ENCODE measurements around the gene PARS2.

PARS2 gene

GRCh38 chr1:54764133-54764921 lies at the start of gene PARS2:
Gene PARS2 (minus strand): TSS chr1:54764523. CDS start chr1:54759161, 5,362 bp downstream.
- peak; percentile 100 for DNase-seq (ENCODE audit: extremely low spot score)
- POLR2A ChIA-PET: interaction anchor here (1.1 to 1.2 kb wide), 2 partner anchors 31 to 47 kb away, joined by 3 read pairs; no protein-coding TSS in a partner anchor
- CTCF ChIA-PET: no interaction called here
- TF ChIP-seq FOXK2 (IDR thresholded peaks at IDR 0.05) (no peak), TARDBP (IDR thresholded peaks at IDR 0.05) (no peak), L3MBTL2 (conservative IDR thresholded peaks at IDR 0.05) (peak; percentile 87), BHLHE40 (IDR thresholded peaks at IDR 0.05; ENCODE audit: borderline replicate concordance) (no peak), ZNF384 (IDR thresholded peaks at IDR 0.05) (no peak), PKNOX1 (IDR thresholded peaks at IDR 0.05) (peak; percentile 69), SP1 (IDR thresholded peaks at IDR 0.05) (no peak), FOXM1 (IDR thresholded peaks at IDR 0.05; ENCODE audit: borderline replicate concordance) (no peak), LEF1 (IDR thresholded peaks at IDR 0.05; ENCODE audit: borderline replicate concordance) (no peak), ARNT (IDR thresholded peaks at IDR 0.05) (no peak), HDGF (IDR thresholded peaks at IDR 0.05; ENCODE audit: borderline replicate concordance) (peak; percentile 99), ELF4 (IDR thresholded peaks at IDR 0.05) (peak; percentile 68; the same call in 1 of the 2 replicates), FOXA1 (IDR thresholded peaks at IDR 0.05) (no peak), NFRKB (IDR thresholded peaks at IDR 0.05) (no peak), CTBP1 (IDR thresholded peaks at IDR 0.05; ENCODE audit: borderline replicate concordance) (no peak), SUZ12 (IDR thresholded peaks at IDR 0.05) (no peak)

GRCh38 chr1:54814126-54814498 lies 49.8 kb upstream of the PARS2 start:
- DNase-seq (ENCODE audit: extremely low spot score): no peak
- POLR2A ChIA-PET: no interaction called here
- CTCF ChIA-PET: interaction anchor here (1.0 kb wide), 1 partner anchor 693 kb away, joined by 4 read pairs; no protein-coding TSS in a partner anchor
- no peak for TF ChIP-seq ZNF384 (IDR thresholded peaks at IDR 0.05)
- TF ChIP-seq NFRKB (IDR thresholded peaks at IDR 0.05): no peak
- TF ChIP-seq BHLHE40 (IDR thresholded peaks at IDR 0.05; ENCODE audit: borderline replicate concordance): no peak
- no peak for TF ChIP-seq L3MBTL2 (conservative IDR thresholded peaks at IDR 0.05)
- TF ChIP-seq LEF1 (IDR thresholded peaks at IDR 0.05; ENCODE audit: borderline replicate concordance): no peak
- TF ChIP-seq SP1 (IDR thresholded peaks at IDR 0.05): no peak
- TF ChIP-seq HDGF (IDR thresholded peaks at IDR 0.05; ENCODE audit: borderline replicate concordance): no peak
- no peak for TF ChIP-seq FOXA1 (IDR thresholded peaks at IDR 0.05)
- no peak for TF ChIP-seq ELF4 (IDR thresholded peaks at IDR 0.05)
- no peak for TF ChIP-seq TARDBP (IDR thresholded peaks at IDR 0.05)
- TF ChIP-seq FOXK2 (IDR thresholded peaks at IDR 0.05): no peak
- no peak for TF ChIP-seq FOXM1 (IDR thresholded peaks at IDR 0.05; ENCODE audit: borderline replicate concordance)
- TF ChIP-seq ARNT (IDR thresholded peaks at IDR 0.05): no peak
- no peak for TF ChIP-seq SUZ12 (IDR thresholded peaks at IDR 0.05)
- no peak for TF ChIP-seq PKNOX1 (IDR thresholded peaks at IDR 0.05)
- no peak for TF ChIP-seq CTBP1 (IDR thresholded peaks at IDR 0.05; ENCODE audit: borderline replicate concordance)

GRCh38 chr1:54813485-54814125 lies 49.3 kb upstream of the PARS2 start:
- DNase-seq (ENCODE audit: extremely low spot score): no peak
- no peak for TF ChIP-seq HDGF (IDR thresholded peaks at IDR 0.05; ENCODE audit: borderline replicate concordance)
- no peak for TF ChIP-seq PKNOX1 (IDR thresholded peaks at IDR 0.05)
- no peak for TF ChIP-seq FOXA1 (IDR thresholded peaks at IDR 0.05)
- TF ChIP-seq CTBP1 (IDR thresholded peaks at IDR 0.05; ENCODE audit: borderline replicate concordance): no peak
- no peak for TF ChIP-seq SUZ12 (IDR thresholded peaks at IDR 0.05)
- no peak for TF ChIP-seq FOXK2 (IDR thresholded peaks at IDR 0.05)
- no peak for TF ChIP-seq LEF1 (IDR thresholded peaks at IDR 0.05; ENCODE audit: borderline replicate concordance)
- TF ChIP-seq NFRKB (IDR thresholded peaks at IDR 0.05): no peak
- no peak for TF ChIP-seq SP1 (IDR thresholded peaks at IDR 0.05)
- TF ChIP-seq ZNF384 (IDR thresholded peaks at IDR 0.05): no peak
- CTCF ChIA-PET: no interaction called here
- POLR2A ChIA-PET: interaction anchor here (0.6 kb wide), 1 partner anchor 511 kb away, joined by 3 read pairs; no protein-coding TSS in a partner anchor

GRCh38 chr1:54812801-54813484 lies 48.6 kb upstream of the PARS2 start:
- POLR2A ChIA-PET: no interaction called here
- DNase-seq (ENCODE audit: extremely low spot score): no peak
- no peak for TF ChIP-seq ZNF384 (IDR thresholded peaks at IDR 0.05)
- no peak for TF ChIP-seq FOXM1 (IDR thresholded peaks at IDR 0.05; ENCODE audit: borderline replicate concordance)
- no peak for TF ChIP-seq FOXK2 (IDR thresholded peaks at IDR 0.05)
- TF ChIP-seq SUZ12 (IDR thresholded peaks at IDR 0.05): no peak
- no peak for TF ChIP-seq BHLHE40 (IDR thresholded peaks at IDR 0.05; ENCODE audit: borderline replicate concordance)
- TF ChIP-seq ELF4 (IDR thresholded peaks at IDR 0.05): no peak
- TF ChIP-seq HDGF (IDR thresholded peaks at IDR 0.05; ENCODE audit: borderline replicate concordance): no peak
- TF ChIP-seq CTBP1 (IDR thresholded peaks at IDR 0.05; ENCODE audit: borderline replicate concordance): no peak
- no peak for TF ChIP-seq NFRKB (IDR thresholded peaks at IDR 0.05)
- TF ChIP-seq L3MBTL2 (conservative IDR thresholded peaks at IDR 0.05): no peak
- no peak for TF ChIP-seq PKNOX1 (IDR thresholded peaks at IDR 0.05)
- TF ChIP-seq ARNT (IDR thresholded peaks at IDR 0.05): no peak
- no peak for TF ChIP-seq LEF1 (IDR thresholded peaks at IDR 0.05; ENCODE audit: borderline replicate concordance)
- TF ChIP-seq TARDBP (IDR thresholded peaks at IDR 0.05): no peak
- CTCF ChIA-PET: no interaction called here

All from HEK293T (cell line).